Adipocyte (in vitro differentiated cells): Measurements from ENCODE around the gene RAD18.

Source experiments
- DNase-seq: peaks from one replicate; pipeline ENCODE4 v3.0.0-alpha.2; 2015; ENCODE audit warnings: low read depth
- H3K27me3 ChIP-seq: replicated peaks from 2 replicates; pipeline ENCODE4 v1.7.0; 2013; ENCODE audit warnings: mild to moderate bottlenecking, low read length, moderate library complexity; ENCODE audit not compliant: control insufficient read depth, insufficient read depth
- H3K36me3 ChIP-seq: 2 replicates; pipeline ENCODE4 v1.7.0; 2013; ENCODE audit warnings: low read length, mild to moderate bottlenecking, moderate library complexity; ENCODE audit not compliant: control insufficient read depth, insufficient read depth, severe bottlenecking
- H3K4me1 ChIP-seq: 2 replicates; pipeline ENCODE4 v1.7.0; 2013; ENCODE audit warnings: mild to moderate bottlenecking, low read length, moderate library complexity; ENCODE audit not compliant: control insufficient read depth, insufficient read depth
- H3K4me3 ChIP-seq: 2 replicates; pipeline ENCODE4 v1.7.0; 2013; ENCODE audit warnings: mild to moderate bottlenecking, low read length, moderate library complexity
- H3K9ac ChIP-seq: 2 replicates; pipeline ENCODE4 v1.7.0; 2013; ENCODE audit warnings: mild to moderate bottlenecking, low read length, moderate library complexity
- H3K9me3 ChIP-seq: 2 replicates; pipeline ENCODE4 v1.7.0; 2013; ENCODE audit warnings: mild to moderate bottlenecking, low read length, moderate library complexity; ENCODE audit not compliant: control insufficient read depth

The RAD18 gene

DNA sequence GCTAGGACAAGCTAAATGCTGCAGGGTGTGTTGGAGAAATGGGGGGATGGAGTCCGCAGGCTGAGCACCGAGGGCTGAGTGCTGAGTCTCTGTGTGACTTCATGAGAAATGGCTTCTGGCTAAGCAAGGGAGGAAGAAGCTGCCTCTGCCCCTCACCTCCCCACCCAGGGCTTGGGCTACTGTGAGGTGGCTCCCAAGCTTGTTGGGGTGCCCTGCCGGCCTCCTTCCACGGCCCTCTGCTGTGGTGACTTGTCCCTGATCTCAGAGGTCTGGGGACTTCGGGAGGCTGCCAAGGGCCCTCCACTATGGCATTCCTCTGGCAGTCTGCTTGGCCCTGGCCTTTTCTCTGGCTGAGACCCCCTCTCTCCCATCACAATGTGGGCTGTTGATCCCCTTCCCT is 30.1 kb upstream of the RAD18 start:
- Histone ChIP-seq H3K4me3 (no peak overlapping the region), H3K4me1 (peaks cover 15% of the 10 kb centered on the region), H3K36me3 (no peaks in the 10 kb centered on the region), H3K27me3 (no peaks in the 10 kb centered on the region), H3K9me3 (no peaks in the 10 kb centered on the region), H3K9ac (no peak overlapping the region)
- no peak for DNase-seq

DNA sequence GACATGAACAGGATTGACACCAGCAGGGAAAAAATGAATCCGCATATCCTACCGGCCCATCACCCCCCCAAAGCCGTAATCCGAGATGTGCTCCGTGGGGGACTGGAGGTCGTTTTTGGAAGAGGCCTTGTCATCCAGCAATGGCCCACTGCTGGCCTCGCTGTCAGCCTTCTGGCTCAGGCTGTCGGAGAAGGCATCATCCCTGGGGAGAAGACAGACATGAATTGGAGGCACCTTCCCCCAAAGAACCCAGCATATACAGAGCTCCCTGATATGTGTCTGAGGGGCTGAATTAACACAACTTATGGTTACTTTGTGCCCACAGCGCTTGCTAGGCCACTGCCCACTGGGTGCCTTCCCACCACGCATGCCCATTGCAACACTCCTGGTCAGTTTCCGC is 29.6 kb upstream of the RAD18 start:
- Histone ChIP-seq H3K4me3 (no peak overlapping the region), H3K9me3 (no peaks in the 10 kb centered on the region), H3K36me3 (no peaks in the 10 kb centered on the region), H3K9ac (no peak overlapping the region), H3K4me1 (peaks cover 18% of the 10 kb centered on the region), H3K27me3 (no peaks in the 10 kb centered on the region)
- DNase-seq = no peak

DNA sequence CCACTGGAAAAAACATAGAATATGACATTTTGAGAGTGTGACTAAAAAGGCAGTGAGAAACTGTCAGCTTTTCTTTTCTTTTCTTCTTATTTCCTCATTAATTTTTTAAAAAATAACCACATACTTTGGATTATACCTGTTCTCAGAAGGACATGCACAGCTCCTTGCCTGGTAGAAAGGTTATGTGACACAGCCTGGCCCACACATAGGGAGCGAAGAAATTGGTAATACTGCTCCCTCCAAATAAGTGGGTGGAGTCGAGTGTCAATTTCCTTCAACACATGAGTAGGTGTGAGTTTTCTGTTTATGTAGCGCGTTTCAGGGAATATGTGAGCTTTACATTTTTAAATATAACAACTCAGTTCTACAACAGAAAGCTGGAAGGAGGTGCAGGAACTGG is 28.9 kb upstream of the RAD18 start:
- peaks cover 18% of the 10 kb centered on the region for H3K4me1 ChIP-seq
- no peaks in the 10 kb centered on the region for H3K36me3 ChIP-seq
- H3K9me3 ChIP-seq = no peaks in the 10 kb centered on the region
- H3K27me3 ChIP-seq = no peaks in the 10 kb centered on the region
- DNase-seq = no peak
- no peak overlapping the region for H3K4me3 ChIP-seq
- no peak overlapping the region for H3K9ac ChIP-seq

DNA sequence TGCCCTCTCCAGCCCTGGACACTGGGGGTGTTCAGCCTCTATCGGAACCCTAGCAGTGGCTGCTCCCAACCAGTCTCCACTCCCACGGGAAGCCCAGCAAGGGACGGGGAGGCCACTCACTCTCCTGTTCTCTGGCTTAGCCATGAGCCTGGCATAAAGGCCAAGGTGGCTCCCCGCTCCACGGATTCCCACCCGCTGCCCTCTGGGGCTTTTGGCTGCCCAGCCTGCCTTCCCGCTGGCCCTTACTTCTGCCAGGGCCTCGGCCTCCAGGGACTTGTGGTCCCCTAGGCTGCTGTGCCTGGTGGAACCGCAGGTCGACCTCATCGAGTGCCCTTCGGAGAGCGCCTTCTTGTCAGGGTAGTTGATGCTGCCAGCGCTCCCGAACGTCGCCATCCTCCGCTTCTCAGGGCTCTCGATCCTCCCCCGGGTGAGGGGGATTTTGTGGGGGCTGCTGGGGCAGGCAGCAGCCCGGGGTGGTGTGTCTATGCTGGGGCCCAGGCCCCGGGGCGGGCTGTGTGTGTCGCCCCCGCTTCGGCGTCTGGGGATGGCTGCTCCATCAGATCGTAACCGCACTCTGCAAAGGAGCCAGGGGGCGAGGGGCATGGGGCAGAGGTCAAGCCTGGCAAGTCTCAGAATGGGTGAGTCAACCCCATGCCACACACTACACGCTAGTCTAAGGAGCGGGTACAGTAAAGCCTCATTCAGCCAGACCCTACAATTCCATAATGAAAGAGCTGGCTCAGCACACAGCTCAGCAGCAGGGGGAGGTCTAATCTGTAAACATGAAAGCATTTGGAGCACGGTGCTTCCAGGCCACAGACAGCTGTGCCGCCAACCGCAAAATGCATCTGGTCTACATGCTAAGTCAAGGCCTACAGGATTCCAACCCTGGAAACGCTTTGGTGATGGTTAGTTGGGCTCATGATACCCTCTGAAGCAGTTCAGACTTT is 27.3 kb upstream of the RAD18 start:
- Histone ChIP-seq H3K36me3 (no peaks in the 10 kb centered on the region), H3K27me3 (no peaks in the 10 kb centered on the region), H3K4me3 (no peak overlapping the region), H3K9ac (no peak overlapping the region), H3K9me3 (no peaks in the 10 kb centered on the region), H3K4me1 (peaks cover 7% of the 10 kb centered on the region)
- peak; percentile 77 for DNase-seq

DNA sequence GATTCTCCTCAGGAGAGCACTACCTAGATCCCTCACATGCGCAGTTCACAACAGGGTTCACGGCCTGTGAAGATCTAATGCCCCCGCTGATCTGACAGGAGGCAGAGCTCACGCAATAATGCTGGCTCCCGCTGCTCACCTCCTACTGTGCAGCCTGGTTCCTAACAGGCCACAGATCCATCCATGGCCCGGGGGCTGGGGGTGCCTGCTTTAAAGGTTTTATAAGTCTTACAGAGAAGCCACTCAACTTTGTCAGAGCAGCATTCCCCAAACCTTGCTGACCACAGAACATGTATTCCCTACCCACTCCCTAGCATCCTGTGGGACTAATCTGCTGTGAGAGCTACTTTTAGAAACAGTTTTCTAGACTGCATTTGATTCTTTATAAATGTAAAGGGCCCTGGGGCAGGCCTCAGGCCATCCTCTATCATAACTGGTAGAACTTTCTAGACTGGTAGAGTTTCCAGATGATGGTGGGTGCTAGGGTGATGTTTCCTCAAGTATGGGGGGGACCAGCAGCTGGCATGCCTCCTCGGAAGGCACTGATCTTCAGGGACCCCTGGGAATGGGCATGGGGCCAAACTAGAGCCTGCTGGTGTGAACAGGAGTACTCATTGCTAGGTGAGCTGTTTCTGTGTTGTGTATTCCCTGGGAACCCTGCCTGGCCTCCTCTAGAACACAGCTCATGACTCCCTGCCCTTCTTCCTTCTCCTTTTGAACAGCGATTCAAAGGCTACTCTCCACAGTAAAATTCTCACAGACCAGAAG is 25.7 kb upstream of the RAD18 start:
- Histone ChIP-seq H3K27me3 (no peaks in the 10 kb centered on the region), H3K4me3 (no peak overlapping the region), H3K36me3 (no peaks in the 10 kb centered on the region), H3K4me1 (peaks cover 8% of the 10 kb centered on the region), H3K9me3 (no peaks in the 10 kb centered on the region), H3K9ac (no peak overlapping the region)
- DNase-seq = no peak

DNA sequence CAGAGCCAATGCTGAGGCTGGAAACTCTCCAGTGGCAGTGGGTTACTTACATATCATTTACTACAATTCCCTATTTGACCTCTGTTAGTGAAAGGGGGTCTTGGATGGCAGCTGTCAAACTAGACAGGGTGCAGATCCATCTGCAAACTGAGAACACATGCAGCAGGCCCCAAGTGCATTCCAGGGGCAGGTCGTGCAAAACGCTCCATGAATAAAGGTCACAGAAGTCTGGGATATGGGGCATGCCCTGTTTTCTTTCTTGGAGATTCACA is 25.0 kb upstream of the RAD18 start:
- Histone ChIP-seq H3K36me3 (no peaks in the 10 kb centered on the region), H3K9ac (no peak overlapping the region), H3K4me3 (no peak overlapping the region), H3K27me3 (no peaks in the 10 kb centered on the region), H3K4me1 (peaks cover 13% of the 10 kb centered on the region), H3K9me3 (no peaks in the 10 kb centered on the region)
- DNase-seq = no peak

DNA sequence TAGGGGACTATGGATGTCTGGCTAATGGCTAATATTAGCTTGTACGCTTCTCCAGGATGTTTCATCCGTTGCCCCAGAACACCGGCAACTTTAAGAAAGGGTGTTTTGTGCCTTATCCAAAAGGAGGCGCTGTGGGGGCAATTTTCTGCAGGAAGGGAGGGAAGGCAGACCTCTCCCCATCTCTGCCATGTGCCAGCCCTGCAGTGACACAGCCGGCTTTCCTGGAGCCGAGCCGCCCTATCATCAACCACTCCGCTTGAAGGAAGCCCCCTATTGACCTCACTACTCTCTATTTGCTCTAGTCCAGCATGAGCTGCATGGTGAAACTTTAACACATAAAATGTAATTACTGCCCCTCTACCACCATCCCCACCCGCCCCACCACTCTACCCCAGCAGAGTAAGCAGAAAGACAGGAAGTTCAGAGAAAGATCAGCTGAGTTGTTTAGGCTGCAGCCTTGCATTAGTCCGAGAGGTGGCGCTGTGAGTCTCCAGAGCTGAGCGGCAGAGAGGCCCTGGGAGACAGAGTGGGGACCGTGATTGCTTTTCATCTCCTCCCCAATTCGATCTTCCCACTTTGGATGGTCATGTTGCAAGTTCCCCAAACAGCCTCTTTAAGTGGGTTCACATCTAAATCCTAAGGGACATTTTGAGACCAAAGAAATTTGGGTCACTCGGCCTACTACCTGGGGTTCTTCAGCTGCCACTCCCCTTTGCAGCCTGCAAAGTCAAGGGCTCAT is 24.5 kb upstream of the RAD18 start:
- Histone ChIP-seq H3K27me3 (no peaks in the 10 kb centered on the region), H3K9me3 (no peaks in the 10 kb centered on the region), H3K4me1 (peaks cover 13% of the 10 kb centered on the region), H3K4me3 (no peak overlapping the region), H3K36me3 (no peaks in the 10 kb centered on the region), H3K9ac (no peak overlapping the region)
- DNase-seq = peak; percentile 78

DNA sequence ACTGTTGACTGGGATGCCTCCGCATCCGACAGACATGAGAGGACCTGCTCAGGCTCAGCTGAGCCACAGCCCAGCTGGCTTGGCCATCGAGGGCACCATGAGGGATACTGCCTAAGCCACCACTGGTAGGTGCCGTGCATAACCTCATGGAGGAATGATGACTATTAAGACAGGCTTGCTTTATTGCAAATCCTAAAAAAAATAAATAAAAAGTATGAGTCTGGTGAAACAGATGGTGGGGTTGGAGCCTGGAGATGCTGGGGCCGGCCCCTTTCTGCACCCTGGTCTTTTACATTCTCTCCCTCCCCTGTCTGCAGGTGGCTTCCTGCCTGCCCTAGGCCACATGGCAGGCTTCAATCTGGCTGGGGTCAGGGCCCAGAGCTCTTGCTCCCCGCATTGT is 24.0 kb upstream of the RAD18 start:
- no peak for DNase-seq
- no peaks in the 10 kb centered on the region for H3K9me3 ChIP-seq
- no peaks in the 10 kb centered on the region for H3K27me3 ChIP-seq
- H3K4me3 ChIP-seq = no peak overlapping the region
- no peaks in the 10 kb centered on the region for H3K36me3 ChIP-seq
- peaks cover 17% of the 10 kb centered on the region for H3K4me1 ChIP-seq
- no peak overlapping the region for H3K9ac ChIP-seq

DNA sequence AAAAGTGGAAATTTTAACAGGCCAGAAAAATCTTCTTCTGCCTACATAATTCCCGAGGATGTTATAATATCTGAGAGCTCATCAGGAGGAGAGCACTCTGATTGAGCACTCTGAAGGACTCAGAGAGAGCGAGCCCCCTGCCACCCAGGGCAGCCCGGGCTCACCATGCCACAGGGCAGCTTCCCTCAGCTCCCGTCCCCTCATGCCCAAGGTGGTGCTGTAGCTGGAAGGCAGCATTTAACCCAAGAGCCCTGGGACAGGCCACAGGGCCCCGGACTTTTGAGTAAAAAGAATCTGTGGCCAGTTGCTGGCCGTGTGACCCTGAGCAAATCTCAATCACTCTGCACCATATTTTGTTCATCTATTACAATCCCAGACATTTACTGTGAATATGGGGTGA is 23.5 kb upstream of the RAD18 start:
- no peaks in the 10 kb centered on the region for H3K27me3 ChIP-seq
- no peaks in the 10 kb centered on the region for H3K36me3 ChIP-seq
- no peak overlapping the region for H3K9ac ChIP-seq
- no peak overlapping the region for H3K4me3 ChIP-seq
- DNase-seq = no peak
- no peaks in the 10 kb centered on the region for H3K9me3 ChIP-seq
- peaks cover 22% of the 10 kb centered on the region for H3K4me1 ChIP-seq

DNA sequence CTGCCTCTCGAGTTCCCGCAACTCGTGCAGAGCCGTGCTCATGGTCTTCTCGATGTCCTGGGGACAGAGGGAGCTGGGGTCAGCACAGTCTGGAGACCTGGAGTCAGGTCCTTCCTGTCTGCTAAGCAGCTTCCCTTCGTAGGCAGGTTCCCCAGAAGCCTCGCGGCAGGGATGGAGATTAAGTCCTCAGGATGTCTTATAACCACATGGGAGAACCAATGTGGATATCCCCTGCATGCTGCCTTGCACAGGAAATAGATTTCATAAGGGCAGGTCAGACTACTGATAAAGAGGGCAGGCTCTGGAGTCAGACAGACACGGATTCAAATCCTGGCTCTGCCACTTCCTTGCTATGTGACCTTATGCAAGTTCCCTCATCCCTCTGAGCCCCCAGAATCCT is 22.6 kb upstream of the RAD18 start:
- H3K4me1 ChIP-seq = peaks cover 30% of the 10 kb centered on the region
- H3K9ac ChIP-seq = no peak overlapping the region
- no peak overlapping the region for H3K4me3 ChIP-seq
- no peak for DNase-seq
- no peaks in the 10 kb centered on the region for H3K27me3 ChIP-seq
- H3K36me3 ChIP-seq = no peaks in the 10 kb centered on the region
- H3K9me3 ChIP-seq = no peaks in the 10 kb centered on the region

DNA sequence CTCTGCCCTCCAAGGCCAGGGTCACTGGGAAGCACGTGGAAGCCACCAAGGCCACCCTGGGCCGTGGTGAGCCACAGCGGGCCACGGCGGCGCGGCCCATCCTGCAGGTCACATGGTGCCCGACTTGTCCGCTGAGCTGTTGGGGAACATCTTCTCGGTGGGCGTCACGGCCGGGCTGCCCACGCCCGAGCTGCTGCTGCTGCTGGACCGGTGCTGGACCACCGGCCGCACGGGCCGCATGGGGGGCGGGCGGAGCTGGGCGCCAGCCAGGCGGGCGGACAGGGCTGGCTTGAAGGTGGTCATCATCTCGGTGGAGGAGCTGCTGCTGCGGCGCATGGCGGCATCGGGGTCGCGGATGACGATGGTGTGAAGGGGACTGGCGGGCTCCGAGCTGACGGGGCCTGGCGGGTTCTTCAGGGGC is 22.1 kb upstream of the RAD18 start:
- DNase-seq = no peak
- H3K9ac ChIP-seq = no peak overlapping the region
- H3K9me3 ChIP-seq = no peaks in the 10 kb centered on the region
- peaks cover 34% of the 10 kb centered on the region for H3K4me1 ChIP-seq
- no peak overlapping the region for H3K4me3 ChIP-seq
- H3K27me3 ChIP-seq = no peaks in the 10 kb centered on the region
- no peaks in the 10 kb centered on the region for H3K36me3 ChIP-seq
